Astrocyte (in vitro differentiated cells and primary cell): ENCODE results near the gene MAP3K6. TPM values are rescaled to one million over a fixed set of nuclear protein-coding genes. Genes with fewer than 3 reads are reported as not detected.

Experiments
- DNase-seq: peaks from one replicate; pipeline ENCODE4 v3.0.0-alpha.2; 2010; ENCODE audit warnings: low read depth
- FAIRE-seq: peaks from 2 replicates; lab custom pipeline; 2011; peaks lifted over from hg19 to GRCh38; lab: Jason Lieb, UNC
- H2AFZ ChIP-seq: 2 replicates; pipeline ENCODE4 v1.6.0; 2012; ENCODE audit warnings: low read depth, low read length, inconsistent platforms
- H3K27ac ChIP-seq: 2 replicates; pipeline ENCODE4 v1.5.1; 2011; ENCODE audit warnings: low read depth, low read length, inconsistent platforms
- H3K27me3 ChIP-seq: 2 replicates; pipeline ENCODE4 v1.6.0; 2011; ENCODE audit warnings: low read length, inconsistent platforms; ENCODE audit not compliant: insufficient read depth
- H3K36me3 ChIP-seq: 2 replicates; pipeline ENCODE4 v1.5.1; 2011; ENCODE audit warnings: low read length, inconsistent platforms; ENCODE audit not compliant: insufficient read depth
- H3K4me1 ChIP-seq: 2 replicates; pipeline ENCODE4 v1.5.1; 2011; ENCODE audit warnings: low read length, inconsistent platforms; ENCODE audit not compliant: insufficient read depth
- H3K4me2 ChIP-seq: 2 replicates; pipeline ENCODE4 v1.6.0; 2012; ENCODE audit warnings: low read length, inconsistent platforms
- H3K4me3 ChIP-seq: 2 replicates; pipeline ENCODE4 v1.5.1; 2011; ENCODE audit warnings: low read depth, mild to moderate bottlenecking, low read length, inconsistent platforms; ENCODE audit not compliant: insufficient read depth
- H3K79me2 ChIP-seq: 2 replicates; pipeline ENCODE4 v1.6.0; 2012; ENCODE audit warnings: mild to moderate bottlenecking, low read length, inconsistent platforms; ENCODE audit not compliant: insufficient read depth
- H3K9ac ChIP-seq: 2 replicates; pipeline ENCODE4 v1.6.0; 2012; ENCODE audit warnings: mild to moderate bottlenecking, low read length, inconsistent platforms
- H3K9me3 ChIP-seq: 2 replicates; pipeline ENCODE4 v1.5.1; 2012; ENCODE audit warnings: low read depth, mild to moderate bottlenecking, low read length, inconsistent platforms; ENCODE audit not compliant: insufficient read depth
- H4K20me1 ChIP-seq: 2 replicates; pipeline ENCODE4 v1.6.0; 2012; ENCODE audit warnings: low read length, inconsistent platforms; ENCODE audit not compliant: insufficient read depth
- H3K27ac Mint-ChIP-seq: one replicate; pipeline ENCODE4 v1.8.0; 2021; ENCODE audit warnings: mild to moderate bottlenecking, mixed read lengths; ENCODE audit not compliant: unreplicated experiment
- H3K27me3 Mint-ChIP-seq: one replicate; pipeline ENCODE4 v1.8.0; 2021; ENCODE audit warnings: low read depth, mixed read lengths; ENCODE audit not compliant: unreplicated experiment
- H3K36me3 Mint-ChIP-seq: one replicate; pipeline ENCODE4 v1.8.0; 2021; ENCODE audit warnings: low read depth, mixed read lengths; ENCODE audit not compliant: unreplicated experiment
- H3K4me1 Mint-ChIP-seq: one replicate; pipeline ENCODE4 v1.8.0; 2021; ENCODE audit warnings: low read depth, mixed read lengths; ENCODE audit not compliant: unreplicated experiment
- H3K4me3 Mint-ChIP-seq: one replicate; pipeline ENCODE4 v1.8.0; 2021; ENCODE audit warnings: mild to moderate bottlenecking, moderate library complexity, mixed read lengths; ENCODE audit not compliant: unreplicated experiment
- H3K9me3 Mint-ChIP-seq: one replicate; pipeline ENCODE4 v1.8.0; 2021; ENCODE audit warnings: mild to moderate bottlenecking, mixed read lengths; ENCODE audit not compliant: unreplicated experiment
- EZH2 ChIP-seq: IDR thresholded peaks from 2 replicates; pipeline ENCODE4 v1.6.1; 2012; ENCODE audit warnings: mild to moderate bottlenecking, low read length, inconsistent platforms; ENCODE audit not compliant: insufficient read depth
- total RNA-seq: library from RNA; stranded (reverse); gene quantifications from 2 replicates; pipeline ENCODE4 v1.2.1, GENCODE V29; 2021
- TF ChIP-seq, protein P1 (sequence below): IDR thresholded peaks from 2 replicates; pipeline ENCODE4 v1.5.1; 2011; ENCODE audit warnings: low read depth, mild to moderate bottlenecking, inconsistent platforms, low read length, moderate library complexity; ENCODE audit not compliant: insufficient read depth

MAP3K6 gene
- total RNA-seq, 1 donor from 2014 or later = 16.8 TPM

DNA sequence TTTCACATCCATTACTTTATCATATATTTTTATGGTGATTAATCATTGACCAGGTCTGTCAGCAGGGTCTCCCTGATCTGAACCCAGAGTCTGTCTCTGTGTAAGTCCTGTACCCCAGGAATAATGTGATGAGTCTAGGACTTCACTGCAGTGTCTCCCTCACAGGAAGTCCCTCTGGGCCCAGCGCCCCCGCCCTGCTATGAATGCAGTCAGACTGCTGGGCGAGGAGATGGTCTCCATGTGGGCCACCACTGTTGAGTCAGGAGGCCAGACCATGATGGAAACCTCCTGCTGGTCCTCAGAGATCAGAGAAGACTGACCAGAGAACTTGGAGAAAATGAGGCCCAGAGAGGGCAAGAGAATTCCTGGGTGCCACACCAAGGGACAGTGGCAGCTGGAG is 35.3 kb downstream of the MAP3K6 start:
- Mint-ChIP-seq H3K4me1 (peaks cover 3% of the 10 kb centered on the region), H3K36me3 (peaks cover 12% of the 10 kb centered on the region), H3K4me3 (no peak overlapping the region), H3K27ac (peak overlapping the region; percentile 26), H3K9me3 (no peaks in the 10 kb centered on the region), H3K27me3 (no peaks in the 10 kb centered on the region)
- H3K27me3 ChIP-seq = no peaks in the 10 kb centered on the region
- no peak overlapping the region for H2AFZ ChIP-seq
- no peak for TF ChIP-seq EZH2
- TF ChIP-seq, protein P1, sequence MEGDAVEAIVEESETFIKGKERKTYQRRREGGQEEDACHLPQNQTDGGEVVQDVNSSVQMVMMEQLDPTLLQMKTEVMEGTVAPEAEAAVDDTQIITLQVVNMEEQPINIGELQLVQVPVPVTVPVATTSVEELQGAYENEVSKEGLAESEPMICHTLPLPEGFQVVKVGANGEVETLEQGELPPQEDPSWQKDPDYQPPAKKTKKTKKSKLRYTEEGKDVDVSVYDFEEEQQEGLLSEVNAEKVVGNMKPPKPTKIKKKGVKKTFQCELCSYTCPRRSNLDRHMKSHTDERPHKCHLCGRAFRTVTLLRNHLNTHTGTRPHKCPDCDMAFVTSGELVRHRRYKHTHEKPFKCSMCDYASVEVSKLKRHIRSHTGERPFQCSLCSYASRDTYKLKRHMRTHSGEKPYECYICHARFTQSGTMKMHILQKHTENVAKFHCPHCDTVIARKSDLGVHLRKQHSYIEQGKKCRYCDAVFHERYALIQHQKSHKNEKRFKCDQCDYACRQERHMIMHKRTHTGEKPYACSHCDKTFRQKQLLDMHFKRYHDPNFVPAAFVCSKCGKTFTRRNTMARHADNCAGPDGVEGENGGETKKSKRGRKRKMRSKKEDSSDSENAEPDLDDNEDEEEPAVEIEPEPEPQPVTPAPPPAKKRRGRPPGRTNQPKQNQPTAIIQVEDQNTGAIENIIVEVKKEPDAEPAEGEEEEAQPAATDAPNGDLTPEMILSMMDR = no peak
- H3K4me2 ChIP-seq = no peak overlapping the region
- peaks cover 25% of the 10 kb centered on the region for H3K36me3 ChIP-seq
- H4K20me1 ChIP-seq = peaks cover 50% of the 10 kb centered on the region
- no peak overlapping the region for H3K9ac ChIP-seq
- H3K9me3 ChIP-seq = no peaks in the 10 kb centered on the region
- FAIRE-seq (no peak), DNase-seq (no peak)
- no peak overlapping the region for H3K27ac ChIP-seq
- H3K4me3 ChIP-seq = no peak overlapping the region
- peaks cover 4% of the 10 kb centered on the region for H3K4me1 ChIP-seq
- H3K79me2 ChIP-seq = peaks cover 48% of the 10 kb centered on the region

DNA sequence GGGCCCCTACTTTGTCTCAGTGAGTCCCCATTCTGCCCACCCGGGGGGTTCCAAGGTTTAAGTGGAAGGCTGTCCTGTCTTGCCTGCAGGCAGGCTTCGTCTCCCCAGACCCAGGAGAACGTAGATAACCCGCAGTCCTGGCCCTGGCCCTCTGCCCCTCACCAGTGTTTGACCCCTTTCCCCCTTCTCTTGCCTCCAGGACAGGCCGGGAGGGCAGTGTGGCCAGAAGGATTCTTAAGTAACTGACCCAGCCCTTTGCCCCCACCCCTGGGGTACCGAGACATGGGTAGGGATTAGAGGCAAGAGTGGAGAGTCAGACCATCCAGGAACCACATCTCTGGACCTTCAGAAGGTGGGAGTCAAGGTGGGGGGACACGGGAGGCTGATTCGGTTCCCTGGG is 36.0 kb downstream of the MAP3K6 start:
- no peaks in the 10 kb centered on the region for H3K9me3 Mint-ChIP-seq
- no peak for TF ChIP-seq EZH2
- Histone ChIP-seq H3K27me3 (no peaks in the 10 kb centered on the region), H4K20me1 (peaks cover 54% of the 10 kb centered on the region), H3K9me3 (no peaks in the 10 kb centered on the region), H2AFZ (no peak overlapping the region), H3K4me2 (no peak overlapping the region), H3K27ac (no peak overlapping the region), H3K79me2 (peaks cover 54% of the 10 kb centered on the region), H3K9ac (no peak overlapping the region), H3K4me1 (peaks cover 4% of the 10 kb centered on the region), H3K4me3 (no peak overlapping the region), H3K36me3 (peaks cover 31% of the 10 kb centered on the region)
- DNase-seq = no peak
- FAIRE-seq = no peak
- H3K27ac Mint-ChIP-seq = no peak overlapping the region
- H3K36me3 Mint-ChIP-seq = peaks cover 10% of the 10 kb centered on the region
- H3K4me3 Mint-ChIP-seq = no peak overlapping the region
- no peaks in the 10 kb centered on the region for H3K27me3 Mint-ChIP-seq
- peaks cover 3% of the 10 kb centered on the region for H3K4me1 Mint-ChIP-seq

DNA sequence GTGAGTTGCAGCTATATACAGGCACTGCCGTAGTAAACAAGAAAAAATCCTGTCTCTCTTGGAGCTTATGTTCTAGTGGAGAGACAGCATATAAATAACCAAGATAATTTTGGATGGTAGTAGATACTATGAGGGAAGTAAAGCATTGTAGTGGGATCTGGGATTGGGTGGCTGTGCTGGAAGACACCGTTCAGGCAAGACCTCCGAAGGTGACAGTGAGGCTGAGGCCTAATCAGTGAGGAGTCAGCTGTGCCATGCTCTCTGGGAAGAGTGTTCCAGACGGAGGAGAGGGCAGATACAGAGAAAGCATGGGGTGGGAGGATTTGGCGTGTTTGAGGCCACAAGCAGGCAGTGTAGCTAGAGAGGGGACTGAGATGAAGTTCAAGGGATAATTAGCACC is 38.8 kb downstream of the MAP3K6 start:
- no peak overlapping the region for H3K9ac ChIP-seq
- no peak overlapping the region for H3K4me3 ChIP-seq
- no peak overlapping the region for H3K4me2 ChIP-seq
- peaks cover 36% of the 10 kb centered on the region for H3K36me3 ChIP-seq
- H3K27ac ChIP-seq = no peak overlapping the region
- TF ChIP-seq, protein P1 = no peak
- no peak for TF ChIP-seq EZH2
- Mint-ChIP-seq H3K36me3 (peaks cover 4% of the 10 kb centered on the region), H3K4me1 (peaks cover 11% of the 10 kb centered on the region), H3K9me3 (no peaks in the 10 kb centered on the region), H3K27me3 (no peaks in the 10 kb centered on the region), H3K4me3 (peak overlapping the region; percentile 55), H3K27ac (no peak overlapping the region)
- no peak for DNase-seq
- no peak overlapping the region for H2AFZ ChIP-seq
- H3K9me3 ChIP-seq = no peaks in the 10 kb centered on the region
- peaks cover 67% of the 10 kb centered on the region for H4K20me1 ChIP-seq
- peaks cover 9% of the 10 kb centered on the region for H3K4me1 ChIP-seq
- H3K27me3 ChIP-seq = no peaks in the 10 kb centered on the region
- no peak for FAIRE-seq
- H3K79me2 ChIP-seq = peaks cover 82% of the 10 kb centered on the region
